Measurements from ENCODE around the gene DLGAP3. TPM values are rescaled to one million over a fixed set of nuclear protein-coding genes. Genes with fewer than 3 reads are reported as not detected.

DLGAP3 gene
- total and polyA plus RNA-seq, 2 donors (not counting 3 experiments of a cell fraction or from before 2014, with no cell fraction given), result 0.04 to 0.20 TPM

DNA sequence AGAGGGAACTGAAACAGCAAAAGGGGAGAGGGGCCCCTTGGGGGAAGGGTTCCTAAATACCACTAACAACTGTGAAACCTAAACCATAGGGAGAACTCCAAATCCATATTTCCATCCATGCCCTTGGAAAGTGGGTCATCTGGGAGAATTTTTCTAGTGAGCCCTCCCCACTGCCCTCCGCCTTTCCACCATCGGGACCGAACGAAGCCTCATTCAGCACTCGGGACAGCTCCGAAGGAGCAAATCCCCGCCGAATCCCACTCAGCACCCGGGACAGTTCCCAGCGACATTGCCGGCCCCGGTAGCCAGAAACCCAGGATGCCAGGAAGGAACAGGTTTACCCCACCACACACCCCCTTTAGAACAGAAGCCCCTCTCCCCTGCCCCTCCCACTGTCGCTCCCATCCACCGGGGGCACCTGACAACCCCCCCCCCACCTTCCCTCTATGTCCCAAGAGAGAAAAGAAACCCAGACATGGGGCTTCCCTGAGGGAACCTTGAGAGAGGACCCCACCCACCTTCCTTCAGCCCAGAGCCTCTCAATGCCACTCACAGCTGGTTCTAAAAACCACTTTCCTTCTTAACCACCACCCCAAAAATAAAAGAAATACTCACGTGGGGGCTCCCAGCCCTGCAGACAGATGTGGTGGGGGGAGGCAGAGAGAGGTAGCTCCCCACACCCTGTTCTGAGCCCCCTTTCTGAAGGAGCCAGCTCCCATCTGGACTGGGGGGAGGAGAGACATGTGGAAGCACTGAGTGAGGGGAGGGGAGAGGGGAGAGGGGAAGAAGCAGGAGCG lies 4.5 kb downstream of the DLGAP3 start:
- dilution Hi-C loops (cut with MboI; ENCODE audit: extremely low pct_ligation_motif_present, low sequenced_read_pairs) (no loop called here), intact Hi-C loops (cut with micrococcal nuclease) (no loop called here)
- DNase-seq (ENCODE audit: low read depth, low spot score) (peak; percentile 41), FAIRE-seq (peak; percentile 81)
- Histone ChIP-seq H3K36me3 (ENCODE audit: control insufficient read depth in 2 of 2, extremely low read depth in 1 of 2, insufficient read depth in 2 of 2, low read length in 2 of 2) (no peaks in the 10 kb centered on the region), H3K4me2 (ENCODE audit: insufficient read depth, low read length) (no peak overlapping the region), H2AFZ (ENCODE audit: low read depth, low read length) (no peak overlapping the region), H3K4me1 (ENCODE audit: control insufficient read depth, extremely low read depth, insufficient read depth, low read length) (no peaks in the 10 kb centered on the region), H3K9me1 (replicated peaks; ENCODE audit: control insufficient read depth, extremely low read depth, insufficient read depth, low read length) (no peaks in the 10 kb centered on the region), H3K9me3 (replicated peaks; ENCODE audit: control insufficient read depth, insufficient read depth, low read length) (no peaks in the 10 kb centered on the region), H3K9ac (replicated peaks; ENCODE audit: extremely low read depth, insufficient read depth, low read length) (no peak overlapping the region), H3K27ac (ENCODE audit: insufficient read depth, low read depth, low read length) (no peak overlapping the region), H4K20me1 (replicated peaks; ENCODE audit: control insufficient read depth, extremely low read depth, insufficient read depth, low read length) (no peaks in the 10 kb centered on the region), H3K4me3 (replicated peaks in 1 of 3; ENCODE audit: insufficient read depth in 1 of 3, low read depth in 1 of 3, low read length in 3 of 3) (no peak overlapping the region), H3K27me3 (ENCODE audit: control insufficient read depth in 2 of 2, insufficient read depth in 2 of 2, low read length in 2 of 2) (peaks cover 27 to 29% of the 10 kb centered on the region in 2 experiments), H3K79me2 (ENCODE audit: control insufficient read depth, insufficient read depth, low read length) (no peaks in the 10 kb centered on the region)
- POLR2A ChIA-PET, result no interaction called here
- CTCF ChIA-PET, result no interaction called here
- TF ChIP-seq EZH2 (IDR thresholded peaks at IDR 0.05; ENCODE audit: borderline replicate concordance, low read depth, low read length, severe bottlenecking) (peak; percentile 59), MYC (IDR thresholded peaks at IDR 0.05; ENCODE audit: low read depth, low read length) (no peak)
- TF ChIP-seq, protein P1, sequence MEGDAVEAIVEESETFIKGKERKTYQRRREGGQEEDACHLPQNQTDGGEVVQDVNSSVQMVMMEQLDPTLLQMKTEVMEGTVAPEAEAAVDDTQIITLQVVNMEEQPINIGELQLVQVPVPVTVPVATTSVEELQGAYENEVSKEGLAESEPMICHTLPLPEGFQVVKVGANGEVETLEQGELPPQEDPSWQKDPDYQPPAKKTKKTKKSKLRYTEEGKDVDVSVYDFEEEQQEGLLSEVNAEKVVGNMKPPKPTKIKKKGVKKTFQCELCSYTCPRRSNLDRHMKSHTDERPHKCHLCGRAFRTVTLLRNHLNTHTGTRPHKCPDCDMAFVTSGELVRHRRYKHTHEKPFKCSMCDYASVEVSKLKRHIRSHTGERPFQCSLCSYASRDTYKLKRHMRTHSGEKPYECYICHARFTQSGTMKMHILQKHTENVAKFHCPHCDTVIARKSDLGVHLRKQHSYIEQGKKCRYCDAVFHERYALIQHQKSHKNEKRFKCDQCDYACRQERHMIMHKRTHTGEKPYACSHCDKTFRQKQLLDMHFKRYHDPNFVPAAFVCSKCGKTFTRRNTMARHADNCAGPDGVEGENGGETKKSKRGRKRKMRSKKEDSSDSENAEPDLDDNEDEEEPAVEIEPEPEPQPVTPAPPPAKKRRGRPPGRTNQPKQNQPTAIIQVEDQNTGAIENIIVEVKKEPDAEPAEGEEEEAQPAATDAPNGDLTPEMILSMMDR (IDR thresholded peaks at IDR 0.05; ENCODE audit: extremely low read depth in 1 of 2, insufficient read depth in 1 of 2, low read depth in 1 of 2, low read length in 2 of 2), result no peak
- no TSS peak for BruUV-seq (replicated peaks)

DNA sequence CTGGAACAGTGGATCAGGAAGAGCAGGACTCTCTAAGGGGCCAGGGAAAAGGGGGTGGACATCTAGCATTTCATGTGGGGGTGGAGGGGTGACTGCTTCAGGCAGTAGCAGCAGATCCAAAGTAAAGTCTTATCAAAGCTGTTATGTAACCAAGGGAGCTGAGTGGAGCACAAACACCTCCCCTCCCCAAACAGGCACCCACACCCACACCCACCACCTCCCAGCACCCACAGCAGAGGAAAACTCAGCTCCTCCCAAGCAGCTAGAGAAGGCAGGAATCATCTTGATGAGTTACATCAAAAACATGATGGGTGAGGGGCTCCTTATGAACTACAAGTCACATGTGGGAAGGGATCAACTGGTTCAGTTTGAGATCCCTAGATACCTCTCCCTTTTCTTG lies 6.0 kb downstream of the DLGAP3 start:
- TF ChIP-seq FOS (IDR thresholded peaks at IDR 0.05; ENCODE audit: borderline replicate concordance, insufficient read depth, low read length) (no peak), GATA2 (IDR thresholded peaks at IDR 0.05; ENCODE audit: insufficient read depth, insufficient read length, low read depth, low read length) (no peak), POLR2AphosphoS5 (IDR thresholded peaks at IDR 0.05; ENCODE audit: insufficient read depth, low read depth, low read length) (no peak), MYC (IDR thresholded peaks at IDR 0.05; ENCODE audit: low read depth, low read length) (no peak), POLR2A (IDR thresholded peaks at IDR 0.05; ENCODE audit: low read depth, low read length) (no peak), JUN (IDR thresholded peaks at IDR 0.05; ENCODE audit: borderline replicate concordance, insufficient read depth, insufficient read length, low read depth) (no peak), EZH2 (IDR thresholded peaks at IDR 0.05; ENCODE audit: borderline replicate concordance, low read depth, low read length, severe bottlenecking) (no peak)
- TF ChIP-seq, protein P2, sequence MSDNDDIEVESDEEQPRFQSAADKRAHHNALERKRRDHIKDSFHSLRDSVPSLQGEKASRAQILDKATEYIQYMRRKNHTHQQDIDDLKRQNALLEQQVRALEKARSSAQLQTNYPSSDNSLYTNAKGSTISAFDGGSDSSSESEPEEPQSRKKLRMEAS (IDR thresholded peaks at IDR 0.05; ENCODE audit: insufficient read depth, insufficient read length), result no peak
- TF ChIP-seq, protein P1 (IDR thresholded peaks at IDR 0.05; ENCODE audit: extremely low read depth in 1 of 2, insufficient read depth in 1 of 2, low read depth in 1 of 2, low read length in 2 of 2), result no peak
- dilution Hi-C loops (cut with MboI; ENCODE audit: extremely low pct_ligation_motif_present, low sequenced_read_pairs) (no loop called here), intact Hi-C loops (cut with micrococcal nuclease) (no loop called here)
- POLR2A ChIA-PET, result interaction anchor here (0.5 kb wide), 1 partner anchor 149 kb away, joined by 11 read pairs; no protein-coding TSS in a partner anchor
- H3K27ac ChIP-seq (ENCODE audit: insufficient read depth, low read depth, low read length), result no peak overlapping the region
- CTCF ChIA-PET, result no interaction called here
- FAIRE-seq (no peak), DNase-seq (ENCODE audit: low read depth, low spot score) (no peak)
- H3K9ac ChIP-seq (replicated peaks; ENCODE audit: extremely low read depth, insufficient read depth, low read length), result no peak overlapping the region
- no TSS peak for BruUV-seq (replicated peaks)
- H3K4me3 ChIP-seq (replicated peaks in 1 of 3; ENCODE audit: insufficient read depth in 1 of 3, low read depth in 1 of 3, low read length in 3 of 3), result no peak overlapping the region
- H3K4me1 ChIP-seq (ENCODE audit: control insufficient read depth, extremely low read depth, insufficient read depth, low read length), result no peaks in the 10 kb centered on the region
- peaks cover 14 to 21% of the 10 kb centered on the region in 2 experiments for H3K27me3 ChIP-seq (ENCODE audit: control insufficient read depth in 2 of 2, insufficient read depth in 2 of 2, low read length in 2 of 2)
- H3K4me2 ChIP-seq (ENCODE audit: insufficient read depth, low read length), result no peak overlapping the region
- H4K20me1 ChIP-seq (replicated peaks; ENCODE audit: control insufficient read depth, extremely low read depth, insufficient read depth, low read length), result no peaks in the 10 kb centered on the region
- no peaks in the 10 kb centered on the region for H3K9me1 ChIP-seq (replicated peaks; ENCODE audit: control insufficient read depth, extremely low read depth, insufficient read depth, low read length)
- H3K36me3 ChIP-seq (ENCODE audit: control insufficient read depth in 2 of 2, extremely low read depth in 1 of 2, insufficient read depth in 2 of 2, low read length in 2 of 2), result no peaks in the 10 kb centered on the region
- no peaks in the 10 kb centered on the region for H3K79me2 ChIP-seq (ENCODE audit: control insufficient read depth, insufficient read depth, low read length)
- no peaks in the 10 kb centered on the region for H3K9me3 ChIP-seq (replicated peaks; ENCODE audit: control insufficient read depth, insufficient read depth, low read length)
- no peak overlapping the region for H2AFZ ChIP-seq (ENCODE audit: low read depth, low read length)
